Measurements from ENCODE around the gene TNFRSF4. TPM values are rescaled to one million over a fixed set of nuclear protein-coding genes. Genes with fewer than 3 reads are reported as not detected.

The TNFRSF4 gene
- total RNA-seq, 2 experiments from 2014 or later, result 27.6 to 28.6 TPM

- no peak overlapping the region for H3K27ac Mint-ChIP-seq
- TF ChIP-seq CTCF (IDR thresholded peaks at IDR 0.05), result no peak
- peaks cover 13% of the 10 kb centered on the region for H3K4me1 Mint-ChIP-seq (ENCODE audit: low read depth)
- Histone ChIP-seq H3K4me1 (ENCODE audit: insufficient read depth, low read length) (peaks cover 18% of the 10 kb centered on the region), H3K4me3 (ENCODE audit: low read length) (no peak overlapping the region), H3K27me3 (ENCODE audit: control insufficient read depth in 1 of 2, insufficient read depth in 2 of 2, low read length in 2 of 2) (no peaks in the 10 kb centered on the region), H3K36me3 (ENCODE audit: insufficient read depth, low read length) (peaks cover 69% of the 10 kb centered on the region), H3K9me3 (ENCODE audit: control insufficient read depth in 1 of 2, insufficient read depth in 1 of 2, low read length in 2 of 2) (no peaks in the 10 kb centered on the region), H3K27ac (ENCODE audit: low read depth in 1 of 2, low read length in 2 of 2) (no peak overlapping the region)
- ATAC-seq (ENCODE audit: poor library complexity), result no peak
- no peaks in the 10 kb centered on the region for H3K9me3 Mint-ChIP-seq
- intact Hi-C loops (cut with DNase I, micrococcal nuclease), result no loop called here
- ChIA-PET CTCF (no interaction called here), POLR2A (no interaction called here)
- H3K36me3 Mint-ChIP-seq (ENCODE audit: low read depth), result peaks cover 57% of the 10 kb centered on the region
- H3K27me3 Mint-ChIP-seq, result no peaks in the 10 kb centered on the region
- no peak overlapping the region for H3K4me3 Mint-ChIP-seq
- DNase-seq, result no peak
Measured at GRCh38 chr1:1259119-1259488, 45.2 kb upstream of the TNFRSF4 start.

GRCh38 chr1:1256956-1257871 is 43.3 kb upstream of the TNFRSF4 start:
- Histone ChIP-seq H3K9me3 (ENCODE audit: control insufficient read depth in 1 of 2, insufficient read depth in 1 of 2, low read length in 2 of 2) (no peaks in the 10 kb centered on the region), H3K36me3 (ENCODE audit: insufficient read depth, low read length) (peaks cover 62% of the 10 kb centered on the region), H3K4me3 (ENCODE audit: low read length) (no peak overlapping the region), H3K27me3 (ENCODE audit: control insufficient read depth in 1 of 2, insufficient read depth in 2 of 2, low read length in 2 of 2) (no peaks in the 10 kb centered on the region), H3K27ac (ENCODE audit: low read depth in 1 of 2, low read length in 2 of 2) (no peak overlapping the region), H3K4me1 (ENCODE audit: insufficient read depth, low read length) (peaks cover 18% of the 10 kb centered on the region)
- CTCF ChIA-PET, result no interaction called here
- ATAC-seq (ENCODE audit: poor library complexity) (no peak), DNase-seq (peak in 1 of 14 experiments; percentile 27)
- Mint-ChIP-seq H3K36me3 (ENCODE audit: low read depth) (peaks cover 56% of the 10 kb centered on the region), H3K27me3 (no peaks in the 10 kb centered on the region), H3K9me3 (no peaks in the 10 kb centered on the region), H3K4me3 (no peak overlapping the region), H3K27ac (no peak overlapping the region), H3K4me1 (ENCODE audit: low read depth) (peaks cover 13% of the 10 kb centered on the region)
- POLR2A ChIA-PET, result no interaction called here
- intact Hi-C loops (cut with DNase I, micrococcal nuclease), result no loop called here
- no peak for TF ChIP-seq CTCF (IDR thresholded peaks at IDR 0.05)

- CTCF ChIA-PET, result no interaction called here
Measured at GRCh38 chr1:1255611-1256010, 41.7 kb upstream of the TNFRSF4 start.

More at GRCh38 chr1:1255611-1256010, 41.7 kb upstream of the TNFRSF4 start:
- H3K27ac Mint-ChIP-seq, result no peak overlapping the region
- H3K36me3 Mint-ChIP-seq (ENCODE audit: low read depth), result peaks cover 49% of the 10 kb centered on the region
- no peaks in the 10 kb centered on the region for H3K9me3 Mint-ChIP-seq
- H3K9me3 ChIP-seq (ENCODE audit: control insufficient read depth in 1 of 2, insufficient read depth in 1 of 2, low read length in 2 of 2), result no peaks in the 10 kb centered on the region
- H3K27me3 Mint-ChIP-seq, result no peaks in the 10 kb centered on the region
- peaks cover 6% of the 10 kb centered on the region for H3K4me1 Mint-ChIP-seq (ENCODE audit: low read depth)
- H3K27me3 ChIP-seq (ENCODE audit: control insufficient read depth in 1 of 2, insufficient read depth in 2 of 2, low read length in 2 of 2), result no peaks in the 10 kb centered on the region
- H3K36me3 ChIP-seq (ENCODE audit: insufficient read depth, low read length), result peaks cover 52% of the 10 kb centered on the region
- H3K4me3 Mint-ChIP-seq, result no peak overlapping the region
- ATAC-seq (ENCODE audit: poor library complexity), result no peak
- H3K4me3 ChIP-seq (ENCODE audit: low read length), result no peak overlapping the region
- no peak overlapping the region for H3K27ac ChIP-seq (ENCODE audit: low read depth in 1 of 2, low read length in 2 of 2)
- POLR2A ChIA-PET, result interaction anchor here (1.3 kb wide), 1 partner anchor 18 kb away, joined by 3 read pairs; the partner anchor contains the start of gene UBE2J2
- peaks cover 17% of the 10 kb centered on the region for H3K4me1 ChIP-seq (ENCODE audit: insufficient read depth, low read length)
- intact Hi-C loops (cut with DNase I, micrococcal nuclease), result no loop called here
- DNase-seq, result no peak
- no peak for TF ChIP-seq CTCF (IDR thresholded peaks at IDR 0.05)

Measured in CD4-positive, alpha-beta T cell (primary cell).